HepG2 (cell line): ENCODE measurements around the gene SAMD10. TPM values are rescaled to one million over a fixed set of nuclear protein-coding genes. Genes with fewer than 3 reads are reported as not detected.

Source experiments
- ASH2L ChIP-seq: fragments of 300-600, 200-600 bp; sonication (generic); IDR thresholded peaks from 2 replicates; pipeline ENCODE4 v1.7.0; 2017; ENCODE audit warnings: low read depth, mild to moderate bottlenecking, moderate library complexity, mixed read lengths, low read length; ENCODE audit not compliant: insufficient read length
- BRF2 ChIP-seq: sonication (generic); formaldehyde crosslinking; IDR thresholded peaks from 2 replicates; pipeline ENCODE4 v1.8.1; 2022; ENCODE audit warnings: mild to moderate bottlenecking, missing genetic modification reagents
- CENPX ChIP-seq: sonication (generic); formaldehyde crosslinking; IDR thresholded peaks from 2 replicates; pipeline ENCODE4 v1.9.0; 2021; ENCODE audit warnings: mild to moderate bottlenecking, missing genetic modification reagents, moderate library complexity
- CTCF ChIP-seq: sonication (generic); formaldehyde crosslinking; IDR thresholded peaks from 2 replicates; pipeline ENCODE4 v1.5.0; 2020; ENCODE audit warnings: mild to moderate bottlenecking, missing genetic modification reagents, moderate library complexity
- ELF4 ChIP-seq: sonication (generic); formaldehyde crosslinking; IDR thresholded peaks from 2 replicates; pipeline ENCODE4 v1.5.0; 2020; ENCODE audit warnings: missing genetic modification reagents, mild to moderate bottlenecking, moderate library complexity, borderline replicate concordance
- HBP1 ChIP-seq: IDR thresholded peaks from 2 replicates; pipeline ENCODE4 v1.6.1; 2016; ENCODE audit warnings: low read depth, control low read depth
- HHEX ChIP-seq: IDR thresholded peaks from 2 replicates; pipeline ENCODE4 v1.6.1; 2016; ENCODE audit warnings: control low read depth
- HINFP ChIP-seq: sonication (generic); formaldehyde crosslinking; IDR thresholded peaks from 2 replicates; pipeline ENCODE4 v1.4.0; 2020; ENCODE audit warnings: low read depth, mild to moderate bottlenecking, missing genetic modification reagents
- NFIB ChIP-seq: sonication (generic); formaldehyde crosslinking; IDR thresholded peaks from 2 replicates; pipeline ENCODE4 v1.9.0; 2021; ENCODE audit warnings: missing genetic modification reagents, mild to moderate bottlenecking, borderline replicate concordance
- PTBP1 ChIP-seq: fragments of 200-400 bp; formaldehyde crosslinking; IDR thresholded peaks from 2 replicates; pipeline ENCODE4 v1.6.1; 2018; ENCODE audit warnings: low read length, low read depth; ENCODE audit not compliant: poor library complexity, severe bottlenecking
- SIX1 ChIP-seq: sonication (generic); formaldehyde crosslinking; IDR thresholded peaks from 2 replicates; pipeline ENCODE4 v1.4.0; 2020; ENCODE audit warnings: missing genetic modification reagents, borderline replicate concordance
- ZBTB44 ChIP-seq: sonication (generic); formaldehyde crosslinking; IDR thresholded peaks from 2 replicates; pipeline ENCODE4 v1.4.0; 2020; ENCODE audit warnings: missing genetic modification reagents
- ZFP82 ChIP-seq: sonication (generic); formaldehyde crosslinking; IDR thresholded peaks from 2 replicates; pipeline ENCODE4 v1.5.1; 2020; ENCODE audit warnings: mild to moderate bottlenecking, missing genetic modification reagents, borderline replicate concordance
- ZMYM2 ChIP-seq: sonication (generic); formaldehyde crosslinking; IDR thresholded peaks from 2 replicates; pipeline ENCODE4 v1.8.0; 2022; ENCODE audit warnings: mild to moderate bottlenecking, missing genetic modification reagents
- ZNF296 ChIP-seq: sonication (generic); formaldehyde crosslinking; conservative IDR thresholded peaks from 2 replicates; pipeline ENCODE4 v1.5.0; 2020; ENCODE audit warnings: mild to moderate bottlenecking, missing genetic modification reagents
- ZNF331 ChIP-seq: sonication (generic); formaldehyde crosslinking; IDR thresholded peaks from 2 replicates; pipeline ENCODE4 v1.4.0; 2020; ENCODE audit warnings: missing genetic modification reagents
- ZNF354B ChIP-seq: sonication (generic); formaldehyde crosslinking; IDR thresholded peaks from 2 replicates; pipeline ENCODE4 v1.8.0; 2022; ENCODE audit warnings: mild to moderate bottlenecking, missing genetic modification reagents
- ZNF460 ChIP-seq: sonication (generic); formaldehyde crosslinking; IDR thresholded peaks from 2 replicates; pipeline ENCODE4 v1.5.1; 2020; ENCODE audit warnings: missing genetic modification reagents, mild to moderate bottlenecking, borderline replicate concordance
- ZNF850 ChIP-seq: sonication (generic); formaldehyde crosslinking; conservative IDR thresholded peaks from 2 replicates; pipeline ENCODE4 v1.9.0; 2021; ENCODE audit warnings: mild to moderate bottlenecking, missing genetic modification reagents
- ZSCAN5A ChIP-seq: sonication (generic); formaldehyde crosslinking; IDR thresholded peaks from 2 replicates; pipeline ENCODE4 v1.8.0; 2022; ENCODE audit warnings: mild to moderate bottlenecking, missing genetic modification reagents, borderline replicate concordance
- polyA plus RNA-seq, 8 experiments: library from polyadenylated mRNA; depleted of rRNA in 3 of 8; stranded (reverse) in 7 of 8; unstranded in 1 of 8; fragments of >200 nt; fragmentation: Illumina TruSeq in 4 of 8; extraction: Trizol in 4 of 8; gene quantifications; 2 replicates each; pipeline versions ENCODE4 v1.2.1 to v1.2.3, GENCODE V29; 2011 to 2016; ENCODE audit warnings: low read depth in 4 of 8, missing spikeins in 1 of 8, mixed read lengths in 1 of 8; ENCODE audit not compliant: insufficient read depth in 1 of 8
- total RNA-seq, 5 experiments: library from RNA; depleted of rRNA; stranded (reverse); fragments of >200 nt; fragmentation: Illumina TruSeq; extraction: Trizol; gene quantifications; 2 replicates each; pipeline ENCODE4 v1.2.3, GENCODE V29; 2016; ENCODE audit warnings: low read depth in 1 of 5

SAMD10 gene
- total and polyA plus RNA-seq, 2 of the 13 experiments (the other 11 are each of a cell fraction or from before 2014, with no cell fraction given) = 6.1 to 11.0 TPM

- TF ChIP-seq HBP1 (CRISPR knock-in tag) (peak; percentile 64; the same call in 1 of the 2 replicates), ZNF354B (CRISPR knock-in tag) (peak; percentile 97; the same call in 1 of the 2 replicates), PTBP1 (peak; percentile 37), ELF4 (0 out of 2 replicates have a peak, but pooled peaks have one; percentile 5), ZNF460 (CRISPR knock-in tag) (peak; percentile 7; the same call in 1 of the 2 replicates), HHEX (CRISPR knock-in tag) (0 out of 2 replicates have a peak, but pooled peaks have one; percentile 20), ZMYM2 (0 out of 2 replicates have a peak, but pooled peaks have one; percentile 33), CENPX (peak; percentile 23; the same call in 1 of the 2 replicates), ZBTB44 (CRISPR knock-in tag) (no peak), CTCF (CRISPR knock-in tag) (peak; percentile 69), ZNF850 (CRISPR knock-in tag) (peak; percentile 97), ZNF296 (CRISPR knock-in tag) (peak; percentile 66; the same call in 1 of the 2 replicates), ZSCAN5A (CRISPR knock-in tag) (no peak; the same call in 1 of the 2 replicates), ZFP82 (peak; percentile 96), HINFP (CRISPR knock-in tag) (no peak), NFIB (CRISPR knock-in tag) (0 out of 2 replicates have a peak, but pooled peaks have one; percentile 40), SIX1 (CRISPR knock-in tag) (0 out of 2 replicates have a peak, but pooled peaks have one; percentile 1), ZNF331 (CRISPR knock-in tag) (no peak), BRF2 (CRISPR knock-in tag) (peak; percentile 36), ASH2L (peak; percentile 19)
Observed at GRCh38 chr20:63955281-63955826, 24.1 kb downstream of the SAMD10 start (continued).
